K562 (cell line): ENCODE data around the gene SEC23B. TPM values are rescaled to one million over a fixed set of nuclear protein-coding genes. Genes with fewer than 3 reads are reported as not detected.

Source experiments
- ATF1 ChIP-seq, 2 experiments: fragments of 450-650 bp in 1 of 2; IDR thresholded peaks; 2 replicates each; pipeline ENCODE4 v1.6.1; 2016; ENCODE audit warnings: missing compliant biosample characterization in 1 of 2, missing genetic modification characterization in 1 of 2
- ATF7 ChIP-seq: fragments of 450-650 bp; IDR thresholded peaks from 2 replicates; pipeline ENCODE4 v1.7.1; 2014; ENCODE audit warnings: mild to moderate bottlenecking, moderate library complexity
- BMI1 ChIP-seq: fragments of 150-350 bp; IDR thresholded peaks from 2 replicates; pipeline ENCODE4 v1.6.1; 2014; ENCODE audit warnings: low read length
- CHD2 ChIP-seq: IDR thresholded peaks from 2 replicates; pipeline ENCODE4 v1.6.1; 2011; ENCODE audit warnings: low read depth, low read length
- ELF1 ChIP-seq: fragments of 200-800 bp; sonication (Bioruptor generic); IDR thresholded peaks from 2 replicates; pipeline ENCODE4 v1.6.1; 2016; ENCODE audit warnings: missing genetic modification characterization, missing compliant biosample characterization
- HDAC2 ChIP-seq: fragments of 450-650 bp; IDR thresholded peaks from 2 replicates; pipeline ENCODE4 v1.6.1; 2016; ENCODE audit warnings: mild to moderate bottlenecking
- JUNB ChIP-seq: fragments of 450-650 bp; formaldehyde crosslinking; conservative IDR thresholded peaks from 2 replicates; pipeline ENCODE4 v1.4.0; 2020; ENCODE audit warnings: mild to moderate bottlenecking
- KDM5B ChIP-seq: fragments of 200-600 bp; sonication (generic); IDR thresholded peaks from 2 replicates; pipeline ENCODE4 v1.6.1; 2012; ENCODE audit warnings: low read depth, mild to moderate bottlenecking, moderate library complexity, low read length, control low read depth, inconsistent platforms; ENCODE audit not compliant: insufficient replicate concordance
- MTA3 ChIP-seq: fragments of 450-650 bp; formaldehyde crosslinking; IDR thresholded peaks from 2 replicates; pipeline ENCODE4 v1.6.1; 2017; ENCODE audit warnings: mild to moderate bottlenecking, borderline replicate concordance
- NFE2 ChIP-seq: IDR thresholded peaks from 2 replicates; pipeline ENCODE4 v1.6.1; 2014; ENCODE audit warnings: antibody characterized with exemption, low read depth
- OTX1 ChIP-seq: fragments of 450-650 bp; formaldehyde crosslinking; IDR thresholded peaks from 2 replicates; pipeline ENCODE4 v1.4.0; 2022; ENCODE audit warnings: mild to moderate bottlenecking
- RNF2 ChIP-seq: sonication (generic); IDR thresholded peaks from 2 replicates; pipeline ENCODE4 v1.6.1; 2016
- SIX5 ChIP-seq, 2 experiments: IDR thresholded peaks; 2 replicates each; pipeline ENCODE4 v1.6.1; 2011; ENCODE audit warnings: low read length in 2 of 2, borderline replicate concordance in 1 of 2, low read depth in 1 of 2, mild to moderate bottlenecking in 1 of 2, moderate library complexity in 1 of 2; ENCODE audit not compliant: insufficient read depth in 1 of 2
- UBTF ChIP-seq, 2 experiments: IDR thresholded peaks; 2 replicates each; pipeline ENCODE4 v1.6.1; 2012; ENCODE audit warnings: improper control_type of control experiment in 2 of 2, low read depth in 2 of 2, low read length in 2 of 2, borderline replicate concordance in 1 of 2
- XRCC4 ChIP-seq: IDR thresholded peaks from one replicate; pipeline ENCODE4 v1.6.1; 2011; ENCODE audit not compliant: insufficient read depth, insufficient read length; ENCODE audit errors: extremely low read depth
- ZFX ChIP-seq: sonication (generic); formaldehyde crosslinking; IDR thresholded peaks from 2 replicates; pipeline ENCODE4 v1.8.0; 2022; ENCODE audit warnings: mild to moderate bottlenecking, missing genetic modification reagents, moderate library complexity
- ZNF277 ChIP-seq: fragments of 250-450 bp; sonication (Bioruptor Pico); IDR thresholded peaks from 2 replicates; pipeline ENCODE4 v1.8.0; 2022; ENCODE audit warnings: inconsistent platforms, mild to moderate bottlenecking, moderate library complexity, borderline replicate concordance
- ZNF408 ChIP-seq: fragments of 250-450 bp; sonication (Bioruptor Pico); IDR thresholded peaks from 2 replicates; pipeline ENCODE4 v1.4.0; 2020; ENCODE audit warnings: low read depth, mild to moderate bottlenecking, moderate library complexity
- ZNF57 ChIP-seq: fragments of 450-650 bp; formaldehyde crosslinking; IDR thresholded peaks from 2 replicates; pipeline ENCODE4 v1.4.0; 2020; ENCODE audit warnings: mild to moderate bottlenecking, moderate library complexity
- ZNF695 ChIP-seq: fragments of 450-650 bp; formaldehyde crosslinking; IDR thresholded peaks from 2 replicates; pipeline ENCODE4 v1.4.0; 2020; ENCODE audit warnings: mild to moderate bottlenecking, moderate library complexity
- polyA plus RNA-seq, 8 experiments: library from polyadenylated mRNA; depleted of rRNA in 4 of 8; stranded (reverse) in 5 of 8; unstranded in 3 of 8; fragments of >200 nt; fragmentation: Nextera tagmentation in 2 of 8; fragmentation: Illumina TruSeq in 1 of 8; extraction: Ambion mirVana in 2 of 8; extraction: Trizol in 1 of 8; gene quantifications; 2 replicates each; pipeline versions ENCODE4 v1.2.1 to v1.2.3, GENCODE V29; 2011 to 2014; ENCODE audit warnings: inconsistent platforms in 1 of 8, missing spikeins in 1 of 8
- total RNA-seq, 7 experiments: library from RNA; depleted of rRNA in 6 of 7; stranded (reverse); fragments of >200 nt in 6 of 7; fragmentation: Illumina TruSeq in 2 of 7; extraction: Trizol in 2 of 7; gene quantifications; 2 replicates each; pipeline versions ENCODE4 v1.2.1 to v1.2.3, GENCODE V29; 2011 to 2021; ENCODE audit warnings: low replicate concordance in 1 of 7
- TF ChIP-seq, protein P1 (sequence below): IDR thresholded peaks from 2 replicates; pipeline ENCODE4 v1.6.1; 2014; ENCODE audit warnings: antibody characterized with exemption

The SEC23B gene
- total and polyA plus RNA-seq, 9 of the 15 experiments (the other 6 are each of a cell fraction or from before 2014, with no cell fraction given) = 31.7 to 70.2 (median 38.5) TPM

DNA sequence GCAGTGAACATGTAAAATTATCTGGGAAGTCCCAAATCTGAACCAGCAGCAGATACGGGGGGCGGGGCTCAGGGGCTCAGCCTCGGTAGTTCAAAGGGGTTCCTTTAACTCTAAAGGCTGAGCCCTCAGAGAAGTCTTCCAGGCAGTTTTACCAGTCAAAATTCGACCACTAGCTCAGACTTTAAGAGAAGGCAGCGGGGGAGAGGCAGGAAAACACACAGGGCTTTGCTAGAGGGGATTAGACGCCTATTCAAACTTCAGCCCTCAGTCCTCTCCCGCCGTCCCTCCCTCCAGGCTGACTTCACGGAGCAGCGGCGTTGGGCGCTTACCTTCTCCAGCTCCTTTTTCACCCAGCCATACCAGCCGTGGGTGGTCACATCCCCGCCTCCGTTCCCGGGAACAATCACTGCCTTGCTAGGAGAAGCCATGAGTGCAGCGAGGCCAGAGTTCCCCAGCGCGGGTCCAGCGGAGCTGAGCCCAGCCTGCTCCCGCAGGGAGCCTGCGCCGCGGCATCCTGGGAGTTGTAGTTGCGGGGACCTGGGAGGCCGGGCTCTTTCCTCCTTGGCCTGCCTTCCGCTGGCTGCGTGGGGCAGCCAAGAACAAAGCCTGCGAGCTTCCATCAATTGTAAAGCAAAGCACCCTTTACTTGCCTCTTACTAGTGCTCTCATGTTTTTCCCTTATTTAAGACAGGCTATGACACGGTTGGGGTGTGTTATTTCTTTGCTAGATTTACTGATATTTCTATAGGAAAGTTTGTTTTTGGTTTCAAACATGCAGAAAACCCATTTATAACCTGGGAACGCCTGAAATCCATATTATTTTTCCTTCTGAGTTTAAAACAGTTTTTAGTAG, 10.8 kb upstream of the SEC23B start, which contains the start of gene RBBP9 (continued):
- TF ChIP-seq ZNF277 (CRISPR knock-in tag) = no peak
- no peak for TF ChIP-seq BMI1
- TF ChIP-seq, protein P1, sequence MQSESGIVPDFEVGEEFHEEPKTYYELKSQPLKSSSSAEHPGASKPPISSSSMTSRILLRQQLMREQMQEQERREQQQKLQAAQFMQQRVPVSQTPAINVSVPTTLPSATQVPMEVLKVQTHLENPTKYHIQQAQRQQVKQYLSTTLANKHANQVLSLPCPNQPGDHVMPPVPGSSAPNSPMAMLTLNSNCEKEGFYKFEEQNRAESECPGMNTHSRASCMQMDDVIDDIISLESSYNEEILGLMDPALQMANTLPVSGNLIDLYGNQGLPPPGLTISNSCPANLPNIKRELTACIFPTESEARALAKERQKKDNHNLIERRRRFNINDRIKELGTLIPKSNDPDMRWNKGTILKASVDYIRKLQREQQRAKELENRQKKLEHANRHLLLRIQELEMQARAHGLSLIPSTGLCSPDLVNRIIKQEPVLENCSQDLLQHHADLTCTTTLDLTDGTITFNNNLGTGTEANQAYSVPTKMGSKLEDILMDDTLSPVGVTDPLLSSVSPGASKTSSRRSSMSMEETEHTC = no peak
- no peak for TF ChIP-seq OTX1 (CRISPR knock-in tag)
- no peak for TF ChIP-seq HDAC2
- peak; percentile 47; the same call in 1 of the 2 replicates for TF ChIP-seq MTA3
- no peak for TF ChIP-seq ZNF695 (CRISPR knock-in tag)
- no peak for TF ChIP-seq RNF2
- peak; percentile 61; the same call in 1 of the 2 replicates for TF ChIP-seq ATF7
- TF ChIP-seq ZNF57 (CRISPR knock-in tag) = no peak
- TF ChIP-seq CHD2 = no peak
- TF ChIP-seq ELF1 = peak; percentile 34; the same call in 1 of the 2 replicates
- no peak for TF ChIP-seq XRCC4
- TF ChIP-seq ZNF408 = no peak
- TF ChIP-seq ATF1 (CRISPR knock-in tag; IDR thresholded peaks at IDR 0.05) = no peak
- TF ChIP-seq ATF1 (tag; IDR thresholded peaks at IDR 0.05) = peak; percentile 27; the same call in 1 of the 2 replicates
- TF ChIP-seq JUNB = no peak
- TF ChIP-seq SIX5 (IDR thresholded peaks at IDR 0.05; ENCODE audit: borderline replicate concordance in 1 of 2, insufficient read depth in 1 of 2, low read depth in 1 of 2, low read length in 2 of 2) = peak; percentile 72 to 78; a peak in 3 of 4 replicates
- peak; percentile 65 for TF ChIP-seq KDM5B
- TF ChIP-seq ZFX (CRISPR knock-in tag) = peak; percentile 59
- TF ChIP-seq NFE2 = no peak
- TF ChIP-seq UBTF (IDR thresholded peaks at IDR 0.05; ENCODE audit: borderline replicate concordance in 1 of 2, low read depth in 2 of 2, low read length in 2 of 2) = no peak
